ENCODE results near the gene RPL22. TPM values are rescaled to one million over a fixed set of nuclear protein-coding genes. Genes with fewer than 3 reads are reported as not detected.

Gene RPL22
- total and polyA plus RNA-seq, 4 donors: 38.9 to 105 (median 77.3) TPM

DNA sequence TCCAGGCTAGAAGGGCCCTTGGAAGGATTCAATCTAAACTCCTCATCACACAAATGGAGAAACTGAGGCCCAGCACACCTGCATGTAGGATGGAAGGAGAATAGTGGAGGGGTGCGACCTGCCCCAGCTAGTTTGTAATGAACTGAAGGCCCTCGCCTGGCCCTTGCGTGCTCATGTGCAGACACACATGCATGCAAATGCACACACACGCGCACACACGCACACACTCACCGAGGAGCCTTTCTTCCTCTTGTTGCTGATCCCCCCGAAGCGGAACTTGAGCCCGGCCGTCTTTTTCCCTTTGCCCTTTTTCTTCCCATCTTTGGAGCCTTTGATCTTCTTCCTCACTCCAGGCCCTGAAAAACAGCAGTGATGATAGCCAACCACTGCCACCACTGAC, 47.2 kb downstream of the RPL22 start:
- Histone ChIP-seq H3K4me1 (ENCODE audit: control insufficient read depth in 4 of 4, insufficient read depth in 4 of 4, low read length in 3 of 4) (peaks cover 0 to 4% (median 0%) of the 10 kb centered on the region in 4 donors), H3K9ac (ENCODE audit: low read depth in 1 of 2, low read length in 2 of 2) (no peak overlapping the region), H3K4me3 (ENCODE audit: low read depth in 1 of 3, low read length in 3 of 3) (no peak overlapping the region), H3K9me3 (ENCODE audit: control insufficient read depth in 4 of 4, low read length in 3 of 4) (no peaks in the 10 kb centered on the region), H3K36me3 (ENCODE audit: control insufficient read depth in 4 of 4, insufficient read depth in 3 of 4, low read depth in 1 of 4, low read length in 3 of 4) (no peaks in the 10 kb centered on the region), H3K27ac (ENCODE audit: low read depth in 1 of 2, low read length in 2 of 2) (no peak overlapping the region), H3K27me3 (ENCODE audit: control insufficient read depth in 4 of 4, insufficient read depth in 4 of 4, low read length in 3 of 4) (no peaks in the 10 kb centered on the region)
- no peak for DNase-seq (ENCODE audit: low spot score)
- 82% methylated on average over 11 of the region's 11 CpGs for WGBS
- TF ChIP-seq FOXA1 (IDR thresholded peaks at IDR 0.05) (no peak), MAX (IDR thresholded peaks at IDR 0.05) (no peak)

DNA sequence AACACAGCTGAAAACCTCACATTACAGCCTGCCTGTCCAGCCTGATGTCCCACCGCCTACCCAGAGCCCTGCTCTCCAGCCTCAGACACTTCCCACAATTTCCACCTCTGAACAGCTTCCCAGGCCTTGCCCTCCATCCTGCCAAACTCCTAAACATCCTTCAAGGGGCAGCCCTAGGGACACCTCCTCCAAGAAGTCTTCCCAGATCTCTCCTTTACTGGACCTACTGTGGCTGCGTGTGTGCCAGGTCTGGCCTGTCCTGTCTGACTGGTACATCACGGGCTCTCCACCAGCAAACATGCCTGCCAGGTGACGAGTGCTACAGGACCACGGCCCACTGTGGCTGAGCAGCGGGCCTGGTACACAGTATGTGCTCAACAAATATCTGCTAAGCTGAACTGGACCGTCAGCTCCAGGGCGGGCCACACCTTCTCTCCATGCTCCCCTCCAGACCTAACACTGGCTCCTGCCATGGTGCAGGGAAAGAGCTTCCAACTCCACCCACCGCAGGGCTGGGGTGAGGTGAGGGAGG, 48.0 kb downstream of the RPL22 start:
- Histone ChIP-seq H3K36me3 (ENCODE audit: control insufficient read depth in 4 of 4, insufficient read depth in 3 of 4, low read depth in 1 of 4, low read length in 3 of 4) (no peaks in the 10 kb centered on the region), H3K4me1 (ENCODE audit: control insufficient read depth in 4 of 4, insufficient read depth in 4 of 4, low read length in 3 of 4) (peaks cover 0 to 4% (median 0%) of the 10 kb centered on the region in 4 donors), H3K27ac (ENCODE audit: low read depth in 1 of 2, low read length in 2 of 2) (no peak overlapping the region), H3K27me3 (ENCODE audit: control insufficient read depth in 4 of 4, insufficient read depth in 4 of 4, low read length in 3 of 4) (no peaks in the 10 kb centered on the region), H3K9me3 (ENCODE audit: control insufficient read depth in 4 of 4, low read length in 3 of 4) (no peaks in the 10 kb centered on the region), H3K9ac (ENCODE audit: low read depth in 1 of 2, low read length in 2 of 2) (no peak overlapping the region), H3K4me3 (ENCODE audit: low read depth in 1 of 3, low read length in 3 of 3) (no peak overlapping the region)
- TF ChIP-seq ATF3 (IDR thresholded peaks at IDR 0.05): no peak
- no peak for TF ChIP-seq FOXA2 (IDR thresholded peaks at IDR 0.05)
- no peak for TF ChIP-seq JUND (IDR thresholded peaks at IDR 0.05)
- no peak for DNase-seq (ENCODE audit: low spot score)
- WGBS: 85% methylated on average over 9 of the region's 9 CpGs

DNA sequence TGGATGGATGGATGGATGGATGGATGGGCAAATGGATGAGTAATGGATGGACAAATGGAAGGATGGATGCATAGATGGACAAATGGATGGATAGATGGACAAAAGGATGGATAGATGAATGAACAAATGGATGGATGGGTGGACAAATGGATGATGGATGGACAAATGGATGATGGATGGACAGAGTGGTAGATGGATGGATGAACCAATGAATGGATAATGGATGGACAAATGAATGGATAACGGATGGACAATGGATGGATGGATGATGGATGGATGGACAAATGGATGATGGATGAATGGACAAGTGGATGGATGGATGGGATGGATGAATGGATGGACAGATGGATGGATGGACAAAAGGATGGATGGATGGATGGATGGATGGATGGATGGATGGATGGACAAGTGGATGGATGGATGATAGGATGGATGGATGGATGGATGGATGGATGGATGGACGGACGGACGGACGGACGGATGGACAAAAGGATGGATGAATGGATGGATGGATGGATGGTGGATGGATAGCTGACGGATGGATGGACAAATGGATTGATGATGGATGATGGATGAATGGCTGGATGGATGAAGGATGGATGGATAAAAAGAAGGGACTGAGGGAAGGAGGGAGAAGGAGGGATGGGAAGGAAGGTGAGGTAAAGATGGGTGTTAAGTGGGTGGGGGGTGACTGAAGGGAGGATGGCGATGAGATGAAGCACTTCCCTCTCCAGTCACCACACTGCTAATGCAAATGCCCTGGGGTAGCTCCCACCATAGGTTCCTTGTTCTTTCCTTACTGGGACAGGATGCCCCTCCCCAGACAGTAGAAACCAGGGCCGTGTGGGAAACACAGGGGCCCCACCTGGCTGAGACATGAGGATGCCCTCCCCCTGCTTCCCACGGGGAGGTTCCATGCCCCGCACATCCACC, 49.1 kb downstream of the RPL22 start:
- no peaks in the 10 kb centered on the region for H3K36me3 ChIP-seq (ENCODE audit: control insufficient read depth in 4 of 4, insufficient read depth in 3 of 4, low read depth in 1 of 4, low read length in 3 of 4)
- peaks cover 0 to 4% (median 0%) of the 10 kb centered on the region in 4 donors for H3K4me1 ChIP-seq (ENCODE audit: control insufficient read depth in 4 of 4, insufficient read depth in 4 of 4, low read length in 3 of 4)
- H3K4me3 ChIP-seq (ENCODE audit: low read depth in 1 of 3, low read length in 3 of 3): no peak overlapping the region
- no peak for DNase-seq (ENCODE audit: low spot score)
- H3K27ac ChIP-seq (ENCODE audit: low read depth in 1 of 2, low read length in 2 of 2): no peak overlapping the region
- H3K9me3 ChIP-seq (ENCODE audit: control insufficient read depth in 4 of 4, low read length in 3 of 4): no peaks in the 10 kb centered on the region
- H3K27me3 ChIP-seq (ENCODE audit: control insufficient read depth in 4 of 4, insufficient read depth in 4 of 4, low read length in 3 of 4): no peaks in the 10 kb centered on the region
- H3K9ac ChIP-seq (ENCODE audit: low read depth in 1 of 2, low read length in 2 of 2): no peak overlapping the region
- WGBS: 89% methylated on average over 11 of the region's 11 CpGs
- no peak for TF ChIP-seq FOXA1 (IDR thresholded peaks at IDR 0.05)
- TF ChIP-seq, protein P1, sequence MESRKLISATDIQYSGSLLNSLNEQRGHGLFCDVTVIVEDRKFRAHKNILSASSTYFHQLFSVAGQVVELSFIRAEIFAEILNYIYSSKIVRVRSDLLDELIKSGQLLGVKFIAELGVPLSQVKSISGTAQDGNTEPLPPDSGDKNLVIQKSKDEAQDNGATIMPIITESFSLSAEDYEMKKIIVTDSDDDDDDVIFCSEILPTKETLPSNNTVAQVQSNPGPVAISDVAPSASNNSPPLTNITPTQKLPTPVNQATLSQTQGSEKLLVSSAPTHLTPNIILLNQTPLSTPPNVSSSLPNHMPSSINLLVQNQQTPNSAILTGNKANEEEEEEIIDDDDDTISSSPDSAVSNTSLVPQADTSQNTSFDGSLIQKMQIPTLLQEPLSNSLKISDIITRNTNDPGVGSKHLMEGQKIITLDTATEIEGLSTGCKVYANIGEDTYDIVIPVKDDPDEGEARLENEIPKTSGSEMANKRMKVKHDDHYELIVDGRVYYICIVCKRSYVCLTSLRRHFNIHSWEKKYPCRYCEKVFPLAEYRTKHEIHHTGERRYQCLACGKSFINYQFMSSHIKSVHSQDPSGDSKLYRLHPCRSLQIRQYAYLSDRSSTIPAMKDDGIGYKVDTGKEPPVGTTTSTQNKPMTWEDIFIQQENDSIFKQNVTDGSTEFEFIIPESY (IDR thresholded peaks at IDR 0.05): no peak

DNA sequence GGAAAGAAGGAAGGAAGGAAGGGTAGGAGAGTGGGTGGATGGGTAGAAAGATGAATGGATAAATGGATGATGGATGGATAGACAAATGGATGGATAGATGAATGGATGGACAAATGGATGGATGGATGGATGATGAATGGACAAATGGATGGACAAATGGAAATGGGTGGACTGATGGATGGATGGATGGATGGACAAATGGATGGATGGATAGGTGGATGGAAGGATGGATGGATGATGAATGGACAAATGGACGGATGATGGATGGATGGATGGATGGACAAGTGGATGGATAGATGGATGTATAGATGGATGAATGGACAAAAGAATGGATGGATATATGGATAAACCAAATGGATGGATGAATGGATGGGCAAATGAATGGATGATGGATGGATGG, 49.8 kb downstream of the RPL22 start:
- H3K27ac ChIP-seq (ENCODE audit: low read depth in 1 of 2, low read length in 2 of 2): no peak overlapping the region
- H3K9ac ChIP-seq (ENCODE audit: low read depth in 1 of 2, low read length in 2 of 2): no peak overlapping the region
- H3K9me3 ChIP-seq (ENCODE audit: control insufficient read depth in 4 of 4, low read length in 3 of 4): no peaks in the 10 kb centered on the region
- H3K27me3 ChIP-seq (ENCODE audit: control insufficient read depth in 4 of 4, insufficient read depth in 4 of 4, low read length in 3 of 4): no peaks in the 10 kb centered on the region
- H3K4me1 ChIP-seq (ENCODE audit: control insufficient read depth in 4 of 4, insufficient read depth in 4 of 4, low read length in 3 of 4): peaks cover 0 to 4% (median 0%) of the 10 kb centered on the region in 4 donors
- H3K36me3 ChIP-seq (ENCODE audit: control insufficient read depth in 4 of 4, insufficient read depth in 3 of 4, low read depth in 1 of 4, low read length in 3 of 4): no peaks in the 10 kb centered on the region
- WGBS: 87% methylated on average over 1 of the region's 1 CpG
- H3K4me3 ChIP-seq (ENCODE audit: low read depth in 1 of 3, low read length in 3 of 3): no peak overlapping the region
- DNase-seq (ENCODE audit: low spot score): no peak
- TF ChIP-seq CTCF (IDR thresholded peaks at IDR 0.05; ENCODE audit: low read depth, low read length, missing input control) (no peak), HNF4G (IDR thresholded peaks at IDR 0.05) (no peak), NR2F2 (IDR thresholded peaks at IDR 0.05) (no peak), EGR1 (IDR thresholded peaks at IDR 0.05; ENCODE audit: low read depth in 2 of 2) (no peak), JUND (IDR thresholded peaks at IDR 0.05) (no peak), HNF4A (conservative IDR thresholded peaks at IDR 0.05) (no peak), TAF1 (conservative IDR thresholded peaks at IDR 0.05) (no peak), RXRA (IDR thresholded peaks at IDR 0.05) (no peak), FOXA2 (IDR thresholded peaks at IDR 0.05) (no peak), YY1 (IDR thresholded peaks at IDR 0.05) (no peak), RAD21 (IDR thresholded peaks at IDR 0.05) (no peak), MAX (IDR thresholded peaks at IDR 0.05) (no peak), SP1 (IDR thresholded peaks at IDR 0.05) (no peak)
- TF ChIP-seq, protein P1 (IDR thresholded peaks at IDR 0.05): no peak
